ENCODE measurements around the gene ZNF619. TPM values are rescaled to one million over a fixed set of nuclear protein-coding genes. Genes with fewer than 3 reads are reported as not detected.

The ZNF619 gene
- total and polyA plus RNA-seq, 4 donors = 1.3 to 5.9 (median 3.3) TPM

DNA sequence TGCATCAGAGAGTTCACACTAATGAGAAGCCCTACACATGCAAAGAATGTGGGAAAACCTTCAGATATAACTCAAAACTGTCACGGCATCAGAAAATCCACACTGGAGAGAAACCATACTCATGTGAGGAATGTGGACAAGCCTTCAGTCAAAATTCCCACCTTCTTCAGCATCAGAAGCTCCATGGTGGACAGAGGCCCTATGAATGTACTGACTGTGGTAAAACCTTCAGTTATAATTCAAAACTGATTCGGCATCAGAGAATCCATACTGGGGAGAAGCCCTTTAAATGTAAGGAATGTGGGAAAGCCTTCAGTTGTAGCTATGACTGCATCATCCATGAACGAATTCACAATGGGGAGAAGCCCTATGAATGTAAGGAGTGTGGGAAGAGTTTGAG lies 10.2 kb downstream of the ZNF619 start:
- H3K9ac ChIP-seq (ENCODE audit: low read depth in 1 of 2, low read length in 2 of 2) = no peak overlapping the region
- peaks cover 12 to 41% (median 36%) of the 10 kb centered on the region in 4 donors for H3K36me3 ChIP-seq (ENCODE audit: control insufficient read depth in 4 of 4, insufficient read depth in 3 of 4, low read depth in 1 of 4, low read length in 3 of 4)
- no peak overlapping the region for H3K27ac ChIP-seq (ENCODE audit: low read depth in 1 of 2, low read length in 2 of 2)
- H3K27me3 ChIP-seq (ENCODE audit: control insufficient read depth in 4 of 4, insufficient read depth in 4 of 4, low read length in 3 of 4) = no peaks in the 10 kb centered on the region
- 97% methylated on average over 3 of the region's 3 CpGs for WGBS
- DNase-seq (ENCODE audit: low spot score) = no peak
- H3K4me3 ChIP-seq (ENCODE audit: low read depth in 1 of 3, low read length in 3 of 3) = peak overlapping the region in 1 of 3 donors; percentile 8
- H3K4me1 ChIP-seq (ENCODE audit: control insufficient read depth in 4 of 4, insufficient read depth in 4 of 4, low read length in 3 of 4) = no peaks in the 10 kb centered on the region
- H3K9me3 ChIP-seq (ENCODE audit: control insufficient read depth in 4 of 4, low read length in 3 of 4) = peaks cover 14 to 19% (median 15%) of the 10 kb centered on the region in 4 donors
- TF ChIP-seq RAD21 (IDR thresholded peaks at IDR 0.05) (no peak), SP1 (IDR thresholded peaks at IDR 0.05) (no peak), FOXA2 (IDR thresholded peaks at IDR 0.05) (no peak), EGR1 (IDR thresholded peaks at IDR 0.05; ENCODE audit: low read depth in 2 of 2) (no peak), GABPA (IDR thresholded peaks at IDR 0.05 in 1 of 2, conservative IDR thresholded peaks at IDR 0.05 in 1 of 2) (no peak), HNF4A (conservative IDR thresholded peaks at IDR 0.05) (no peak), TAF1 (conservative IDR thresholded peaks at IDR 0.05) (no peak), FOXA1 (IDR thresholded peaks at IDR 0.05) (no peak), RXRA (IDR thresholded peaks at IDR 0.05) (no peak), JUND (IDR thresholded peaks at IDR 0.05) (no peak), NR2F2 (IDR thresholded peaks at IDR 0.05) (no peak)
- TF ChIP-seq, protein P1, sequence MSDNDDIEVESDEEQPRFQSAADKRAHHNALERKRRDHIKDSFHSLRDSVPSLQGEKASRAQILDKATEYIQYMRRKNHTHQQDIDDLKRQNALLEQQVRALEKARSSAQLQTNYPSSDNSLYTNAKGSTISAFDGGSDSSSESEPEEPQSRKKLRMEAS (IDR thresholded peaks at IDR 0.05) = no peak
- TF ChIP-seq, protein P2, sequence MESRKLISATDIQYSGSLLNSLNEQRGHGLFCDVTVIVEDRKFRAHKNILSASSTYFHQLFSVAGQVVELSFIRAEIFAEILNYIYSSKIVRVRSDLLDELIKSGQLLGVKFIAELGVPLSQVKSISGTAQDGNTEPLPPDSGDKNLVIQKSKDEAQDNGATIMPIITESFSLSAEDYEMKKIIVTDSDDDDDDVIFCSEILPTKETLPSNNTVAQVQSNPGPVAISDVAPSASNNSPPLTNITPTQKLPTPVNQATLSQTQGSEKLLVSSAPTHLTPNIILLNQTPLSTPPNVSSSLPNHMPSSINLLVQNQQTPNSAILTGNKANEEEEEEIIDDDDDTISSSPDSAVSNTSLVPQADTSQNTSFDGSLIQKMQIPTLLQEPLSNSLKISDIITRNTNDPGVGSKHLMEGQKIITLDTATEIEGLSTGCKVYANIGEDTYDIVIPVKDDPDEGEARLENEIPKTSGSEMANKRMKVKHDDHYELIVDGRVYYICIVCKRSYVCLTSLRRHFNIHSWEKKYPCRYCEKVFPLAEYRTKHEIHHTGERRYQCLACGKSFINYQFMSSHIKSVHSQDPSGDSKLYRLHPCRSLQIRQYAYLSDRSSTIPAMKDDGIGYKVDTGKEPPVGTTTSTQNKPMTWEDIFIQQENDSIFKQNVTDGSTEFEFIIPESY (IDR thresholded peaks at IDR 0.05) = no peak
- TF ChIP-seq, protein P3, sequence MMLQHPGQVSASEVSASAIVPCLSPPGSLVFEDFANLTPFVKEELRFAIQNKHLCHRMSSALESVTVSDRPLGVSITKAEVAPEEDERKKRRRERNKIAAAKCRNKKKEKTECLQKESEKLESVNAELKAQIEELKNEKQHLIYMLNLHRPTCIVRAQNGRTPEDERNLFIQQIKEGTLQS (IDR thresholded peaks at IDR 0.05) = no peak
- TF ChIP-seq, protein P4, sequence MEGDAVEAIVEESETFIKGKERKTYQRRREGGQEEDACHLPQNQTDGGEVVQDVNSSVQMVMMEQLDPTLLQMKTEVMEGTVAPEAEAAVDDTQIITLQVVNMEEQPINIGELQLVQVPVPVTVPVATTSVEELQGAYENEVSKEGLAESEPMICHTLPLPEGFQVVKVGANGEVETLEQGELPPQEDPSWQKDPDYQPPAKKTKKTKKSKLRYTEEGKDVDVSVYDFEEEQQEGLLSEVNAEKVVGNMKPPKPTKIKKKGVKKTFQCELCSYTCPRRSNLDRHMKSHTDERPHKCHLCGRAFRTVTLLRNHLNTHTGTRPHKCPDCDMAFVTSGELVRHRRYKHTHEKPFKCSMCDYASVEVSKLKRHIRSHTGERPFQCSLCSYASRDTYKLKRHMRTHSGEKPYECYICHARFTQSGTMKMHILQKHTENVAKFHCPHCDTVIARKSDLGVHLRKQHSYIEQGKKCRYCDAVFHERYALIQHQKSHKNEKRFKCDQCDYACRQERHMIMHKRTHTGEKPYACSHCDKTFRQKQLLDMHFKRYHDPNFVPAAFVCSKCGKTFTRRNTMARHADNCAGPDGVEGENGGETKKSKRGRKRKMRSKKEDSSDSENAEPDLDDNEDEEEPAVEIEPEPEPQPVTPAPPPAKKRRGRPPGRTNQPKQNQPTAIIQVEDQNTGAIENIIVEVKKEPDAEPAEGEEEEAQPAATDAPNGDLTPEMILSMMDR (IDR thresholded peaks at IDR 0.05; ENCODE audit: low read depth, low read length, missing input control) = no peak
- TF ChIP-seq, protein P5, sequence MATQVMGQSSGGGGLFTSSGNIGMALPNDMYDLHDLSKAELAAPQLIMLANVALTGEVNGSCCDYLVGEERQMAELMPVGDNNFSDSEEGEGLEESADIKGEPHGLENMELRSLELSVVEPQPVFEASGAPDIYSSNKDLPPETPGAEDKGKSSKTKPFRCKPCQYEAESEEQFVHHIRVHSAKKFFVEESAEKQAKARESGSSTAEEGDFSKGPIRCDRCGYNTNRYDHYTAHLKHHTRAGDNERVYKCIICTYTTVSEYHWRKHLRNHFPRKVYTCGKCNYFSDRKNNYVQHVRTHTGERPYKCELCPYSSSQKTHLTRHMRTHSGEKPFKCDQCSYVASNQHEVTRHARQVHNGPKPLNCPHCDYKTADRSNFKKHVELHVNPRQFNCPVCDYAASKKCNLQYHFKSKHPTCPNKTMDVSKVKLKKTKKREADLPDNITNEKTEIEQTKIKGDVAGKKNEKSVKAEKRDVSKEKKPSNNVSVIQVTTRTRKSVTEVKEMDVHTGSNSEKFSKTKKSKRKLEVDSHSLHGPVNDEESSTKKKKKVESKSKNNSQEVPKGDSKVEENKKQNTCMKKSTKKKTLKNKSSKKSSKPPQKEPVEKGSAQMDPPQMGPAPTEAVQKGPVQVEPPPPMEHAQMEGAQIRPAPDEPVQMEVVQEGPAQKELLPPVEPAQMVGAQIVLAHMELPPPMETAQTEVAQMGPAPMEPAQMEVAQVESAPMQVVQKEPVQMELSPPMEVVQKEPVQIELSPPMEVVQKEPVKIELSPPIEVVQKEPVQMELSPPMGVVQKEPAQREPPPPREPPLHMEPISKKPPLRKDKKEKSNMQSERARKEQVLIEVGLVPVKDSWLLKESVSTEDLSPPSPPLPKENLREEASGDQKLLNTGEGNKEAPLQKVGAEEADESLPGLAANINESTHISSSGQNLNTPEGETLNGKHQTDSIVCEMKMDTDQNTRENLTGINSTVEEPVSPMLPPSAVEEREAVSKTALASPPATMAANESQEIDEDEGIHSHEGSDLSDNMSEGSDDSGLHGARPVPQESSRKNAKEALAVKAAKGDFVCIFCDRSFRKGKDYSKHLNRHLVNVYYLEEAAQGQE (IDR thresholded peaks at IDR 0.05) = no peak

DNA sequence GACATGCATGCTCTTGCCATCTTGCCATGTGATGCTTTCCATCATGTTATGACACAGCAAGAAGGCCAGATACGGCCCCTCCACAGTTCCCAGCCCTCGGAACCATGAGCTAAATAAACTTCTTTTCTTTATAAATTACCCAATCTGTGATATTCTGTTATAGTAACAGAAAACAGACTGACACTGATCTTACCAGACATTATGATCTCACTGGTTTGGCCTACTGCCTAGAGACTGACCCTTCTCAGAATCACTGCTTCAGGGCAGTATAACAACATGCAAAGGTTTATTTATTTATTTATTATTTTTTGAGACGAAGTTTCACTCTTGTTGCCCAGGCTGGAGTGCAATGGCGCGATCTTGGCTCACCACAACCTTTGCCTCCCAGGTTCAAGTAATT lies 14.0 kb downstream of the ZNF619 start:
- Histone ChIP-seq H3K9me3 (ENCODE audit: control insufficient read depth in 4 of 4, low read length in 3 of 4) (peaks cover 14 to 19% (median 15%) of the 10 kb centered on the region in 4 donors), H3K27me3 (ENCODE audit: control insufficient read depth in 4 of 4, insufficient read depth in 4 of 4, low read length in 3 of 4) (no peaks in the 10 kb centered on the region), H3K36me3 (ENCODE audit: control insufficient read depth in 4 of 4, insufficient read depth in 3 of 4, low read depth in 1 of 4, low read length in 3 of 4) (peaks cover 8 to 22% (median 17%) of the 10 kb centered on the region in 4 donors), H3K4me1 (ENCODE audit: control insufficient read depth in 4 of 4, insufficient read depth in 4 of 4, low read length in 3 of 4) (no peaks in the 10 kb centered on the region), H3K27ac (ENCODE audit: low read depth in 1 of 2, low read length in 2 of 2) (no peak overlapping the region), H3K4me3 (ENCODE audit: low read depth in 1 of 3, low read length in 3 of 3) (no peak overlapping the region), H3K9ac (ENCODE audit: low read depth in 1 of 2, low read length in 2 of 2) (no peak overlapping the region)
- 91% methylated on average over 5 of the region's 5 CpGs for WGBS
- DNase-seq (ENCODE audit: low spot score) = no peak
- TF ChIP-seq SP1 (IDR thresholded peaks at IDR 0.05) (no peak), JUND (IDR thresholded peaks at IDR 0.05) (no peak), GABPA (IDR thresholded peaks at IDR 0.05 in 1 of 2, conservative IDR thresholded peaks at IDR 0.05 in 1 of 2) (no peak), HNF4A (conservative IDR thresholded peaks at IDR 0.05) (no peak), FOXA2 (IDR thresholded peaks at IDR 0.05) (no peak), RXRA (IDR thresholded peaks at IDR 0.05) (no peak), EGR1 (IDR thresholded peaks at IDR 0.05; ENCODE audit: low read depth in 2 of 2) (no peak)
- TF ChIP-seq, protein P5 (IDR thresholded peaks at IDR 0.05) = no peak
- TF ChIP-seq, protein P3 (IDR thresholded peaks at IDR 0.05) = no peak
- TF ChIP-seq, protein P2 (IDR thresholded peaks at IDR 0.05) = no peak
- TF ChIP-seq, protein P1 (IDR thresholded peaks at IDR 0.05) = no peak
